ENCODE results near the gene KLRC3.
"Not testable (repeated sequence)": the region's sequence is repeated elsewhere in the genome, so short reads cannot be mapped to it uniquely, and the experiment has no call there.

KLRC3 gene

GRCh38 chr12:10368206-10369171, 51.9 kb downstream of the KLRC3 start:
- DNase-seq: no peak

DNA sequence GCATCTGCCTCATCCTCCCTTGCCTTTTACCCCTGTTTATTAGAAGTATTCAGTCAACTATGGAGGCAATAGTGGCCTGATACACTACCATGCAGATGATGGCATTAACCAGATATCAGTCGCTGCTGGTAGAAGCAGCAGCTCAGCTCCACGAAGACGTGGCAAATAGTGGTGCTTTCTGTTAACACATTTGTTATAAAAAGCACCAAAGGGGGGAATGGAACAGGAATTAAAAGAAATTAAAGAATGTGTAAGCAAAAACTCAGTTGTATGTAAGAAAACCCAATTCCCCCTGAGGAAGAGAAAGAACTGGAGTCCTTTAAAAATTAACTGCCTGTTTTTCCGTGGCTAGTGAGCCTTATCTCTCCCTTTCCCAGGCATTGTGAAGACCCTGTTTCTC, 52.7 kb downstream of the KLRC3 start:
- DNase-seq: not testable (repeated sequence)

- no peak for DNase-seq
These were observed 53.5 kb downstream of the KLRC3 start for GRCh38 chr12:10366875-10367274.

GRCh38 chr12:10365696-10366405, 54.5 kb downstream of the KLRC3 start:
- DNase-seq: no peak

- DNase-seq: no peak
These were observed 55.4 kb downstream of the KLRC3 start for GRCh38 chr12:10364815-10365622.

GRCh38 chr12:10363914-10364814, 56.2 kb downstream of the KLRC3 start:
- DNase-seq: no peak

DNA sequence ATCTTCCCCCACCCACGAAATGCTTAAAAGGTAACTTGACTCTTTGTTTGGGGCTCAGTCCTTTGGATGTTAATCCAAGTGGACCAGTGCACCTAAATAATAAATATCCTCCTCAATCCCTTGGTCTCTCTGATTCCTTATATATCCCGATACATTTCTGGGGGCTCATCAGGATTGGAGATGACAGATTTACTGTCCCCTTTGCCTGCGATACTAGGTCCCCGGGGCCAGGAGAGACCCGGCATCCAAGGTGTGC, 56.8 kb downstream of the KLRC3 start:
- no peak for DNase-seq

- DNase-seq: no peak
These were observed 57.4 kb downstream of the KLRC3 start for GRCh38 chr12:10362828-10363657.

- DNase-seq: no peak
These were observed 58.1 kb downstream of the KLRC3 start for GRCh38 chr12:10362325-10362724.
